GM21737 (cell line): ENCODE data around the gene GPR31.
"Not testable (repeated sequence)": the region's sequence is repeated elsewhere in the genome, so short reads cannot be mapped to it uniquely, and the experiment has no call there.

Source experiments
- ATAC-seq: cut with Tn5 transposase; IDR thresholded peaks from one replicate; pipeline ENCODE4 v1.9.1; 2021; ENCODE audit warnings: mild to moderate bottlenecking, moderate library complexity; ENCODE audit not compliant: unreplicated experiment

GPR31 gene

DNA sequence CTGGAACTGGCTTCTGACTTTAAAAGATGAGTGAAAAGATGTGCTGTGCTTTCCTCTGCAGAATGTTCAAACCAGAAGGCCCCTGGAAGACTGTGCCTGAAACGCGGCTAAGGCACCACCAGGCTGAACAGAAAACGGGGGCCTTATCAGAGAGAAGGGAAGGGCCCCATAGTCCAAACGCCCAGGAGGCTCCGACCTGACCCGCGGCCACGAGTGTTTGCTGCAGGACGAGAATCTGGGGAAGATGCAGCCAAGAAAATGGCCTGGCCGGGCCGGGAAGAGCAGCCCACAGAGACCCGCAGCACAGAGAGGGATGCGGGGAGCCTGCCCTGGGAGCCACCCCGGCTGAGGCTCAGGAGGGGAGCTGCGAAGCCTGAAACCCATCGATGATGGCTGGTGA is 10.5 kb upstream of the GPR31 start:
- ATAC-seq: not testable (repeated sequence)

DNA sequence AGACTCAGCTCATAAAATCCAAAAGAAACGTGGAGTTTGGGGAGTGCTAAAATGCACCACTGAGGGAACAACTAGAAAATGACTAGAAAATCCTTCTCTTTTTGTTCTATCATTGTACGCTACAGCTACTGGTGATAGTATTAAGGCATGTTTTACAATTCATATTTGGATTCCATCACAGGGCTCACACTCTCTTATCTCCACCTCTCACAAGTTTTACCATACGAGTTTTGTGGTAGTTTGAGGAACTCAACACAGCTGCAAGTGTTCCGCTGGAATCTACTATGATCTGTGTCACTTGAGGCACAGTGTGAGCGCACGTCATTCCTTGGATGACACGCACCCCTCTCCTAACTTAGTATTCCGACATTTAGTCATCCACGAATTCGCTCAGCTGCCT is 9.9 kb upstream of the GPR31 start:
- ATAC-seq: not testable (repeated sequence)

GRCh38 chr6:167165858-167166471 is 8.2 kb upstream of the GPR31 start:
- ATAC-seq: no peak

DNA sequence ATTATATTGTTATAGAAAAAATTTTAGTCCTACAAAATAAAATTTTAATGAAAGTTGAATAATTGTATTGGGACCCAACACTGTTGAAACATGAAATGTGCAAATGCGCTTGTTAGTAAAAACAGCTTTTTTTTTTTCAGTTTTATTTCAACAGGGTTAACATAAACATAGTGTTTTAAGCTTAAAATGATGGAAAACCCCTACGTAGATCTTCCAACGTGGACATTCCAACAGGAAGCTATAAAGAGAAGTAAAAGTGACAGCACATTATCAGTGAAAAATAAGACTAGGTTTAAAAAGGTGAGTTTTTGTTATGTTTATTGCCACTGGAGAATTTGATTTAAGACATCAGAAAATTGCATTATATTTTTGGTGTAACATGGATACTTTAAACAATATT is 6.5 kb upstream of the GPR31 start:
- ATAC-seq: no peak

- no peak for ATAC-seq
Measured at GRCh38 chr6:167163476-167164011, 5.8 kb upstream of the GPR31 start.

- no peak for ATAC-seq
Measured at GRCh38 chr6:167162591-167162990, 4.8 kb upstream of the GPR31 start.

DNA sequence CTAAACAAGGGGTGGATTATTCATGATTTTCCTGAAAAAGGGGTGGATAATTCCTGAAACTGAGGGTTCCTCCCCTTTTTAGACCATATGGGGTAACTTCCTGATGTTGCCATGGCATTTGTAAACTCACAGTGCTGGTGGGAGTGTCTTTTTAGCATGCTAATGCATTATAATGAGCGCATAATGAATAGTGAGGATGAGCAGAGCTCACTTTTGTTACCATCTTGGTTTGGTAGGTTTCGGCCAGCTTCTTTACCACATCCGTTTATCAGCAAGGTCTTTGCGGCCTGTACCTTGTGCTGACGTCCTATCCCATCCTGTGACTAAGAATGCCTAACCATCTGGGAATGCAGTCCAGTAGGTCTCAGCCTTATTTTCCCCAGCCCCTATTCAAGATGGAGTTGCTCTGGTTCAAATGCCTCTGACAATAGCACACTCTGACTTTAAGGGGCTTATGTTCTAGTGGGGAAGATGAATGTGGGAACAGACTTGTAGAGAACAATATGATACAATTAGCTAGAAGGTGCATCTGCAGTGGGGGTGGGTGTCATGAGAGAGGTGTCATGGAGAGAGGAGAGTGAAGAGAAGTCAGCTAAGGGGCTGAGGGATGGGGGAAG is 4.2 kb upstream of the GPR31 start:
- no peak for ATAC-seq

DNA sequence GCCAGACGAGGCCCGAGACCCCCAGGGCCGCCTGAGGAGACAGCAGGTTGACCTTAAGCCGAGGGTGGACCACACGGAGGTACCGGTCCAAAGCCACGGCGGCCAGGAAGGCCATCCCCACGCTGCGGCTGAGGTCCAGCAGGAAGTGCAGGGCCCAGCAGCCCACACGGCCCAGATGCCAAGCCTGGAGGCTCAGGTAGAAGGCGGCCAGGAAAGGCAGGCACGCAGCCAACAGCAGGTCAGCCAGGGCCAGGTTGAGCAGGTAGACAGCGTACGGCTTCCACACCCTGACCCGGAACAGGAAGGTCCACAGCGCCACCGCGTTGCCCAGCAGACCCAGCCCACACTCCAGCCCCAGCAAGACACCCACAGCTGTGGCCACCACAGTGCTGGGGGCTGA is 366 bp downstream of the GPR31 start:
- ATAC-seq: no peak

- ATAC-seq: no peak
Measured at GRCh38 chr6:167154895-167155294, 2.9 kb downstream of the GPR31 start.

- ATAC-seq: no peak
Measured at GRCh38 chr6:167154291-167154690, 3.5 kb downstream of the GPR31 start.

GRCh38 chr6:167153521-167153959 is 4.2 kb downstream of the GPR31 start:
- no peak for ATAC-seq

DNA sequence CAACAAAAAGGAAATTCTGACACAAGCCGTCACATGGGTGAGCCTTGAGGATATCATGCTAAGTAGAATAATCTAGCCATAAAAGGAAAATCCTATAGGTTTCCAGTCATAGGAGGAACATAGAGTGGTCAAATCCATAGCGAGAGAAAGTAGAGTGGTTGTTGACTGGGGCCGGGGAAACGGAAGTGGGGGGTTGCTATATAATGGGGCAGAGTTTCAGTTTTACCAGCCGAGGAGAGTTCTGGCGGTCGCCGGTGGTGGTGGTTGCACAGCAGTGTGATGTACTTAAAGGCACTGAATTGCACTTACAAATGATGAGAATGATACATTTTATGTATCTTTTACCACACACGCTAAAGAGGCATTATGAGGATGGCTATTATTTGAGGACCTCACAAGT is 4.9 kb downstream of the GPR31 start:
- ATAC-seq: peak; percentile 40

DNA sequence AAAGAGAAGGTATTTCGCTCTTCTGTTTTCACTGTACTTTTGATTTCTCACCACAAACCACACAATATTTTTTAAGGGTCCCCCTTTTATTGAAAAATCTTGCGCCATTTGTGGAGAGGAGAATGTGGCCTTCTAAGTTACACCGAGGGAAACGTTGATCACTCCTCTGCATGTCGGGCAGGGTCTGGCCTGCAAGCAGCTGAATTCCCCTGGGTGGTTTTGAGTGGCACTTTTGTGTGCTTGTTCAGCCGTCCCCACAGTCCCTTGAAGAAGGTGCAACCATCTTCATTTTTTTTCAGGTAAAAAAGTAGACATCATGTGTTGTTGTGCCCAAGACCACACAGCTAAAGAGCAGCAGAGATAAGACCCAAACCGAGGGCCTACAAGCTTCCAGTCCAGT is 6.1 kb downstream of the GPR31 start:
- ATAC-seq: no peak

GRCh38 chr6:167150941-167151549 is 6.7 kb downstream of the GPR31 start:
- peak; percentile 59 for ATAC-seq

DNA sequence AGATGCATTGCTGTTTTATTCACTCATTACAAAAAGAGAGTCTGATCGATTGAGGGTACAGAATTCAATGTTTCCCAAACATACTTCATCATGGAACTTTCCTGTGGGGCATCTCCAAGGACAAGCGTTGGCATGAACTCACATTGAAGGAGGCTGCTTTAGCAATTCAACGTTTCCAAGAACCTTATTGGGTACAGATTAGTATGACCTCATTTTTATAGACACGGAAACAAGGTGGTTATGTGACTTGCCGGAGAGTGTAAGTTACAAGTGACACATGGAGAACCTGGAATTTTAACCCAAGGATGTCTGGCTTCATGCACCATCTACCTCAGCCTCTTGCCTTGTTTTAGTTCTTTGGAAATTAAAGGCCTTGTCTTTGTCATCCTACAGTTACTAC is 8.8 kb downstream of the GPR31 start:
- no peak for ATAC-seq

DNA sequence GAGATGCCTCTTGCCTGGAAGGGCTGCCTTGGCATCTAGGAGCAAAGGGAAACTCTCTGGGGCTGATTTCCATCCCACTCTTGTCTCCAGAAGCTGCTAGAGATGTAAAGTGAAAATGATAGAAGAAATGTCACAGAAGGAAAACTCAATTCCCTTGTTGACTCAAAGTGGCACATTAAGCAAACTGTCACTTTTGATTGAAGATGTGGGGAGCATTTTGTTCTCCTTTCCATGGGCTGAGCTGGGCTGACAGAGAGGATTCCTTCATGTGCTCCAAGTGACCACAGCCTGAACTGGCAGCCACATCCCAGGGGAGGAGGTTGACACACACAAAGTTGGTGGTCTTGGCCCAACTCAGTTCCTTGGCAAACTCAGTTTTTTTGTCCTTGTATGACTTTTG is 9.8 kb downstream of the GPR31 start:
- ATAC-seq: no peak

- no peak for ATAC-seq
Measured at GRCh38 chr6:167146977-167147376, 10.8 kb downstream of the GPR31 start.

GRCh38 chr6:167146135-167146534 is 11.6 kb downstream of the GPR31 start:
- no peak for ATAC-seq

DNA sequence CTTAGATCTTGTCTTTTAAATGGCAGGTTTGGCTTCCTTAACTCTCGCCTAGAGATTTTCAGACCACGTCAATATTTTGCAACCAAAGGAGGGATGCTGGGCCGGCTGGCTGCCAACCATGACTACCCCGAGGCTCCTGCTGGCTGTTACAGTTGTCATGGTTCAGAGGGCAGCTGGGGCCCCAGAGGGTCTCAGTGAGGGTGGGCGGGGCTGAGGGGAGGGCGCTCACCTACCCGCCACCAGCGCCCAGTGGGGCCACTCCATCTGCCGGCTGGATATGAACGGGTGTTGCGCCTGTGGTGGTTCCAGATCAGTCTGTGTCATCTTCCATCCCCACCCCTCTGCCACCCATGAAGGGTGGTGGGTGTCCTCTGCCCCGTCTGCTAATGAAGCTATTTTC is 12.3 kb downstream of the GPR31 start:
- no peak for ATAC-seq

GRCh38 chr6:167143041-167143440 is 14.7 kb downstream of the GPR31 start:
- ATAC-seq: no peak

- ATAC-seq: no peak
Measured at GRCh38 chr6:167142433-167142761, 15.4 kb downstream of the GPR31 start.

- ATAC-seq: peak; percentile 73
Measured at GRCh38 chr6:167141667-167142432, 15.9 kb downstream of the GPR31 start.
